OCI-LY7 (cell line): Measurements from ENCODE around the gene SAMD10. TPM values are rescaled to one million over a fixed set of nuclear protein-coding genes. Genes with fewer than 3 reads are reported as not detected.
A peak's percentile ranks its signal among the peaks of the same experiment; 100 is the strongest.
"Not testable (repeated sequence)": the region's sequence is repeated elsewhere in the genome, so short reads cannot be mapped to it uniquely, and the experiment has no call there.

Experiments used
- BruUV-seq: library from RNA; stranded (reverse); fragments of 400-500 nt; replicated peaks from 2 replicates; lab custom pipeline; 2021; lab: Mats Ljungman, UMichigan
- CTCF ChIA-PET: fragments of 300-600 bp; sonication (Branson Sonifier 250); formaldehyde crosslinking; loops from one replicate; lab custom pipeline; 2022; ENCODE audit warnings: antibody characterized with exemption; ENCODE audit not compliant: unreplicated experiment; lab: Charles Lee
- POLR2A ChIA-PET: fragments of 300-600 bp; sonication (Branson Sonifier 250); formaldehyde crosslinking; loops from one replicate; lab custom pipeline; 2022; ENCODE audit warnings: antibody characterized with exemption; lab: Charles Lee
- DNase-seq: peaks from one replicate; pipeline ENCODE4 v3.0.0-alpha.2; 2015; ENCODE audit warnings: low spot score
- H2AFZ ChIP-seq: fragments of 200-600 bp; sonication (generic), shearing (Covaris generic); 2 replicates; pipeline ENCODE4 v1.6.1; 2014; ENCODE audit warnings: mild to moderate bottlenecking, antibody characterized with exemption, low read length, moderate library complexity
- H3K27ac ChIP-seq: fragments of 200-600 bp; sonication (generic); 2 replicates; pipeline ENCODE4 v1.5.1; 2014; ENCODE audit warnings: mixed run types, low read depth, mild to moderate bottlenecking, moderate library complexity, low read length, inconsistent platforms; ENCODE audit not compliant: poor library complexity, severe bottlenecking
- H3K36me3 ChIP-seq: fragments of 200-600 bp; sonication (generic); 2 replicates; pipeline ENCODE4 v1.6.1; 2014; ENCODE audit warnings: mild to moderate bottlenecking, antibody characterized with exemption, low read length, moderate library complexity, mixed read lengths; ENCODE audit not compliant: insufficient read depth
- H3K4me1 ChIP-seq: fragments of 200-600 bp; sonication (generic); 2 replicates; pipeline ENCODE4 v1.5.1; 2014; ENCODE audit warnings: mild to moderate bottlenecking, low read length; ENCODE audit not compliant: insufficient read depth, poor library complexity, severe bottlenecking
- H3K4me2 ChIP-seq: fragments of 200-600 bp; sonication (generic); 2 replicates; pipeline ENCODE4 v1.6.1; 2014; ENCODE audit warnings: mild to moderate bottlenecking, low read length
- H3K4me3 ChIP-seq: fragments of 200-600 bp; sonication (generic); 2 replicates; pipeline ENCODE4 v1.5.1; 2014; ENCODE audit warnings: mild to moderate bottlenecking, low read depth, low read length; ENCODE audit not compliant: poor library complexity, severe bottlenecking
- H3K79me2 ChIP-seq: fragments of 200-600 bp; sonication (generic); 2 replicates; pipeline ENCODE4 v1.6.1; 2016; ENCODE audit warnings: low read depth, mild to moderate bottlenecking, low read length, moderate library complexity, mixed read lengths; ENCODE audit not compliant: insufficient read depth
- H3K9me2 ChIP-seq: fragments of 200-600 bp; sonication (generic); 2 replicates; pipeline ENCODE4 v1.6.1; 2016; ENCODE audit warnings: mild to moderate bottlenecking, low read length, mixed read lengths; ENCODE audit not compliant: insufficient read depth
- H3K9me3 ChIP-seq: fragments of 200-600 bp; sonication (generic); 2 replicates; pipeline ENCODE4 v1.6.1; 2014; ENCODE audit warnings: mild to moderate bottlenecking, mixed run types, low read length, mixed read lengths
- H4K20me1 ChIP-seq: fragments of 200-600 bp; sonication (generic); 2 replicates; pipeline ENCODE4 v1.6.1; 2014; ENCODE audit warnings: mild to moderate bottlenecking, antibody characterized with exemption, low read length, moderate library complexity, mixed read lengths; ENCODE audit not compliant: insufficient read depth
- CTCF ChIP-seq: fragments of 200-600 bp; sonication (generic); conservative IDR thresholded peaks from 2 replicates; pipeline ENCODE4 v1.5.1; 2014; ENCODE audit warnings: mild to moderate bottlenecking, antibody characterized with exemption, low read length, moderate library complexity, mixed read lengths
- EZH2phosphoT487 ChIP-seq: fragments of 200-600 bp; sonication (generic); IDR thresholded peaks from 2 replicates; pipeline ENCODE4 v1.6.1; 2018; ENCODE audit warnings: low read depth, borderline replicate concordance, mild to moderate bottlenecking, mixed run types, antibody characterized with exemption, low read length, moderate library complexity, mixed read lengths
- intact Hi-C: fragments of 100-400 bp; cut with micrococcal nuclease; formaldehyde crosslinking; loops from one replicate; pipeline ENCODE4 v1.10.0; 2022; ENCODE audit not compliant: unreplicated experiment
- total RNA-seq, 2 experiments: library from RNA; depleted of rRNA in 1 of 2; stranded (reverse); fragments of >200 nt in 1 of 2; shearing (Covaris generic) in 1 of 2; gene quantifications; 2 replicates each; pipeline ENCODE4 v1.2.3, GENCODE V29; 2014 to 2022

The SAMD10 gene
- total RNA-seq, 2 experiments from 2014 or later = 11.9 to 12.0 TPM

DNA sequence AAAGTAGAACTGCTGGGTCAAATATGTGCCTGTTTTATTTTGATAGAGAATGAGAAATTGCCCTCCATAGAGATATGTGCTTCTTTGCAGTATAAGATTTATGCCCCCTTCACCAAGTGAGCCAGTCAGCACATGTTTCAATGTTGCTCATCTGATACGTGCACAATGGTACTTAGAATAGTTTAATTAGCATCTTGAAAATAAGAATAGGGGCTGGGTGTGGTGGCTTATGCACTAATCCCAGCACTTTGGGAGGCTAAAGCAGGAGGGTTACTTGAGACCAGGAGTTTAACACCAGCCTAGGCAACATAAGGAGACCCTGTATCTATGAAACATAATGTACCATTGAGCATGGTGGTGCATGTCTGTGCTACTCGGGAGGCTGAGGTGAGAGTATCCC lies 36.2 kb upstream of the SAMD10 start:
- Histone ChIP-seq H3K9me3 (no peaks in the 10 kb centered on the region), H2AFZ (no peak overlapping the region), H3K4me2 (no peak overlapping the region), H3K36me3 (peaks cover 81% of the 10 kb centered on the region), H3K4me1 (peaks cover 13% of the 10 kb centered on the region), H3K79me2 (no peaks in the 10 kb centered on the region), H4K20me1 (no peaks in the 10 kb centered on the region), H3K9me2 (no peaks in the 10 kb centered on the region), H3K27ac (no peak overlapping the region), H3K4me3 (no peak overlapping the region)
- BruUV-seq = no TSS peak
- DNase-seq = no peak
- ChIA-PET CTCF (no interaction called here), POLR2A (no interaction called here)
- TF ChIP-seq CTCF (no peak), EZH2phosphoT487 (no peak)
- intact Hi-C loops = no loop called here

- CTCF ChIA-PET, intact Hi-C loops, H2AFZ ChIP-seq, POLR2A ChIA-PET, H4K20me1 ChIP-seq, H3K9me2 ChIP-seq, H3K79me2 ChIP-seq, DNase-seq: not testable (repeated sequence)
- Histone ChIP-seq H3K36me3 (peaks cover 84% of the 10 kb centered on the region), H3K4me2 (peak overlapping the region; percentile 41), H3K4me3 (peak overlapping the region; percentile 34), H3K9me3 (peaks cover 13% of the 10 kb centered on the region; the same call in 1 of the 2 replicates), H3K4me1 (peaks cover 13% of the 10 kb centered on the region), H3K27ac (peak overlapping the region; percentile 68)
- TSS peak; percentile 19 for BruUV-seq
Observed at GRCh38 chr20:64012385-64013154, 33.1 kb upstream of the SAMD10 start.

DNA sequence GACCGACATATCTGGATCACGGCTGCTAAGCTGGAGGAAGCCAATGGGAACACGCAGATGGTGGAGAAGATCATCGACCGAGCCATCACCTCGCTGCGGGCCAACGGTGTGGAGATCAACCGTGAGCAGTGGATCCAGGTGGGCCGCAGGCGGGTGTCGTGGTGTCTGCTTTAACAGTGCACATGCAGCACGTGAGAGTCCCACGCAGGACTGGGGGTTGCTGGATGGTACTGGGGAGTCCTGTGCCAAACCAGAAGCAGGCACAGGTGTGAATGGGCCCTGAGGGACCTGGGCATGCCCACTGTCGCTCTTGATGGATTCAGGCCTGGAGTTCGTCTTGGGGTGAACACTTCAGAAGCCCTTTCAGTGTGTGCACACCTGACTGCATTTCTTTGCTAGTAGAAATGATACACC lies 31.9 kb upstream of the SAMD10 start:
- BruUV-seq = no TSS peak
- no peak for DNase-seq
- peaks cover 88% of the 10 kb centered on the region for H3K36me3 ChIP-seq
- H3K9me2 ChIP-seq = no peaks in the 10 kb centered on the region
- no peak overlapping the region for H3K4me3 ChIP-seq
- intact Hi-C loops = no loop called here
- H4K20me1 ChIP-seq = no peaks in the 10 kb centered on the region
- H3K27ac ChIP-seq = no peak overlapping the region
- no peak overlapping the region for H2AFZ ChIP-seq
- H3K4me2 ChIP-seq = no peak overlapping the region
- POLR2A ChIA-PET = no interaction called here
- no peak for TF ChIP-seq EZH2phosphoT487
- no peak for TF ChIP-seq CTCF
- peaks cover 13% of the 10 kb centered on the region for H3K4me1 ChIP-seq
- H3K9me3 ChIP-seq = peaks cover 13% of the 10 kb centered on the region; the same call in 1 of the 2 replicates
- H3K79me2 ChIP-seq = no peaks in the 10 kb centered on the region
- CTCF ChIA-PET = no interaction called here
